H1 (cell line): Measurements from ENCODE around the gene HTRA2. TPM values are rescaled to one million over a fixed set of nuclear protein-coding genes. Genes with fewer than 3 reads are reported as not detected.

ENCODE experiments used
- CTBP2 ChIP-seq: IDR thresholded peaks from 2 replicates; pipeline ENCODE4 v1.7.0; 2011; ENCODE audit warnings: borderline replicate concordance, mild to moderate bottlenecking, moderate library complexity, mixed read lengths, low read length; ENCODE audit not compliant: insufficient read depth, insufficient read length
- EZH2 ChIP-seq: fragments of 200-600 bp; sonication (generic); IDR thresholded peaks from 2 replicates; pipeline ENCODE4 v1.7.1; 2012; ENCODE audit warnings: low read depth, mild to moderate bottlenecking, moderate library complexity, low read length, inconsistent platforms; ENCODE audit not compliant: severe bottlenecking
- GABPA ChIP-seq: IDR thresholded peaks from 2 replicates; pipeline ENCODE4 v1.6.1; 2011; ENCODE audit warnings: mild to moderate bottlenecking, low read length, moderate library complexity, borderline replicate concordance; ENCODE audit not compliant: insufficient read depth
- GTF2F1 ChIP-seq: IDR thresholded peaks from 2 replicates; pipeline ENCODE4 v1.6.1; 2012; ENCODE audit warnings: low read depth, low read length, improper control_type of control experiment, borderline replicate concordance
- RFX5 ChIP-seq: IDR thresholded peaks from 2 replicates; pipeline ENCODE4 v1.6.1; 2011; ENCODE audit warnings: low read depth, low read length, improper control_type of control experiment, borderline replicate concordance
- polyA plus RNA-seq, 7 experiments: library from polyadenylated mRNA; depleted of rRNA in 3 of 7; stranded (reverse) in 5 of 7; unstranded in 2 of 7; fragments of >200 nt in 5 of 7; fragments of 200-250 nt in 2 of 7; gene quantifications; 1 replicate in 5 of 7; 2 replicates in 1 of 7; 4 replicates in 1 of 7; pipeline versions ENCODE4 v1.2.1 to v1.2.3, GENCODE V29; 2011 to 2013; ENCODE audit warnings: missing spikeins in 2 of 7, mixed read lengths in 2 of 7
- total RNA-seq: library from RNA; stranded (reverse); fragmentation: NEBNext Ultra II Directional; extraction: Animal tissue kit (Norgen Biotek cat#: 25700); gene quantifications from 2 replicates; pipeline ENCODE4 v1.2.1, GENCODE V29; 2021

The HTRA2 gene
- total and polyA plus RNA-seq, 2 of the 8 experiments (the other 6 are each of a cell fraction or from before 2014, with no cell fraction given), result 21.6 to 37.6 TPM

GRCh38 chr2:74551942-74552913 lies 22.5 kb downstream of the HTRA2 start (continued):
- TF ChIP-seq GABPA (no peak), EZH2 (no peak), CTBP2 (no peak), GTF2F1 (no peak), RFX5 (no peak)
